HepG2 (cell line): ENCODE results near the gene TMEM131L. TPM values are rescaled to one million over a fixed set of nuclear protein-coding genes. Genes with fewer than 3 reads are reported as not detected.

ENCODE experiments used
- CHCHD3 ChIP-seq: sonication (generic); formaldehyde crosslinking; IDR thresholded peaks from 2 replicates; pipeline ENCODE4 v1.8.0; 2022; ENCODE audit warnings: mild to moderate bottlenecking, missing genetic modification reagents, moderate library complexity
- GATA4 ChIP-seq: sonication (generic); IDR thresholded peaks from 2 replicates; pipeline ENCODE4 v1.6.1; 2016; ENCODE audit warnings: antibody characterized with exemption, low read depth, borderline replicate concordance
- MAFG ChIP-seq: sonication (generic); formaldehyde crosslinking; IDR thresholded peaks from 2 replicates; pipeline ENCODE4 v1.5.1; 2020; ENCODE audit warnings: mild to moderate bottlenecking, missing genetic modification reagents
- MAZ ChIP-seq, 2 experiments: sonication (generic) in 1 of 2; formaldehyde crosslinking in 1 of 2; IDR thresholded peaks; 2 replicates each; pipeline versions ENCODE4 v1.5.0 to v1.6.1; 2012 to 2020; ENCODE audit warnings: low read depth in 2 of 2, mild to moderate bottlenecking in 2 of 2, borderline replicate concordance in 1 of 2, improper control_type of control experiment in 1 of 2, low read length in 1 of 2, missing genetic modification reagents in 1 of 2, moderate library complexity in 1 of 2
- MYPOP ChIP-seq: sonication (generic); formaldehyde crosslinking; IDR thresholded peaks from 2 replicates; pipeline ENCODE4 v1.8.1; 2023; ENCODE audit warnings: mild to moderate bottlenecking, moderate library complexity, missing genetic modification reagents
- SP1 ChIP-seq, 2 experiments: fragments of 450-650 bp in 1 of 2; sonication (generic) in 1 of 2; formaldehyde crosslinking in 1 of 2; IDR thresholded peaks; 2 replicates each; pipeline versions ENCODE4 v1.4.0 to v1.6.1; 2016 to 2020; ENCODE audit warnings: missing genetic modification reagents in 1 of 2
- ZFP82 ChIP-seq: sonication (generic); formaldehyde crosslinking; IDR thresholded peaks from 2 replicates; pipeline ENCODE4 v1.5.1; 2020; ENCODE audit warnings: mild to moderate bottlenecking, missing genetic modification reagents, borderline replicate concordance
- ZNF235 ChIP-seq: sonication (generic); formaldehyde crosslinking; IDR thresholded peaks from 2 replicates; pipeline ENCODE4 v1.8.1; 2023; ENCODE audit warnings: mild to moderate bottlenecking, missing genetic modification reagents, borderline replicate concordance
- ZNF598 ChIP-seq: sonication (generic); formaldehyde crosslinking; IDR thresholded peaks from 2 replicates; pipeline ENCODE4 v1.5.1; 2020; ENCODE audit warnings: mild to moderate bottlenecking, missing genetic modification reagents, borderline replicate concordance
- ZNF605 ChIP-seq: sonication (generic); formaldehyde crosslinking; IDR thresholded peaks from 2 replicates; pipeline ENCODE4 v1.8.0; 2022; ENCODE audit warnings: mild to moderate bottlenecking, missing genetic modification reagents
- ZNF788 ChIP-seq: sonication (generic); formaldehyde crosslinking; IDR thresholded peaks from 2 replicates; pipeline ENCODE4 v1.5.0; 2020; ENCODE audit warnings: mild to moderate bottlenecking, missing genetic modification reagents, borderline replicate concordance
- polyA plus RNA-seq, 8 experiments: library from polyadenylated mRNA; depleted of rRNA in 3 of 8; stranded (reverse) in 7 of 8; unstranded in 1 of 8; fragments of >200 nt; fragmentation: Illumina TruSeq in 4 of 8; extraction: Trizol in 4 of 8; gene quantifications; 2 replicates each; pipeline versions ENCODE4 v1.2.1 to v1.2.3, GENCODE V29; 2011 to 2016; ENCODE audit warnings: low read depth in 4 of 8, missing spikeins in 1 of 8, mixed read lengths in 1 of 8; ENCODE audit not compliant: insufficient read depth in 1 of 8
- total RNA-seq, 5 experiments: library from RNA; depleted of rRNA; stranded (reverse); fragments of >200 nt; fragmentation: Illumina TruSeq; extraction: Trizol; gene quantifications; 2 replicates each; pipeline ENCODE4 v1.2.3, GENCODE V29; 2016; ENCODE audit warnings: low read depth in 1 of 5
- TF ChIP-seq, protein P1 (sequence below): IDR thresholded peaks from 2 replicates; pipeline ENCODE4 v1.6.1; 2016
- TF ChIP-seq, protein P2 (sequence below): sonication (generic); formaldehyde crosslinking; IDR thresholded peaks from 2 replicates; pipeline ENCODE4 v1.4.0; 2020; ENCODE audit warnings: missing genetic modification reagents
- TF ChIP-seq, protein P3 (sequence below): sonication (generic); formaldehyde crosslinking; IDR thresholded peaks from 2 replicates; pipeline ENCODE4 v1.8.1; 2023; ENCODE audit warnings: mild to moderate bottlenecking, inconsistent platforms, moderate library complexity, missing genetic modification reagents, borderline replicate concordance
- TF ChIP-seq, protein P4 (sequence below): sonication (generic); formaldehyde crosslinking; IDR thresholded peaks from 2 replicates; pipeline ENCODE4 v1.5.0; 2020; ENCODE audit warnings: mild to moderate bottlenecking, missing genetic modification reagents

Gene TMEM131L
- total and polyA plus RNA-seq, 2 of the 13 experiments (the other 11 are each of a cell fraction or from before 2014, with no cell fraction given), result 2.2 to 4.5 TPM

DNA sequence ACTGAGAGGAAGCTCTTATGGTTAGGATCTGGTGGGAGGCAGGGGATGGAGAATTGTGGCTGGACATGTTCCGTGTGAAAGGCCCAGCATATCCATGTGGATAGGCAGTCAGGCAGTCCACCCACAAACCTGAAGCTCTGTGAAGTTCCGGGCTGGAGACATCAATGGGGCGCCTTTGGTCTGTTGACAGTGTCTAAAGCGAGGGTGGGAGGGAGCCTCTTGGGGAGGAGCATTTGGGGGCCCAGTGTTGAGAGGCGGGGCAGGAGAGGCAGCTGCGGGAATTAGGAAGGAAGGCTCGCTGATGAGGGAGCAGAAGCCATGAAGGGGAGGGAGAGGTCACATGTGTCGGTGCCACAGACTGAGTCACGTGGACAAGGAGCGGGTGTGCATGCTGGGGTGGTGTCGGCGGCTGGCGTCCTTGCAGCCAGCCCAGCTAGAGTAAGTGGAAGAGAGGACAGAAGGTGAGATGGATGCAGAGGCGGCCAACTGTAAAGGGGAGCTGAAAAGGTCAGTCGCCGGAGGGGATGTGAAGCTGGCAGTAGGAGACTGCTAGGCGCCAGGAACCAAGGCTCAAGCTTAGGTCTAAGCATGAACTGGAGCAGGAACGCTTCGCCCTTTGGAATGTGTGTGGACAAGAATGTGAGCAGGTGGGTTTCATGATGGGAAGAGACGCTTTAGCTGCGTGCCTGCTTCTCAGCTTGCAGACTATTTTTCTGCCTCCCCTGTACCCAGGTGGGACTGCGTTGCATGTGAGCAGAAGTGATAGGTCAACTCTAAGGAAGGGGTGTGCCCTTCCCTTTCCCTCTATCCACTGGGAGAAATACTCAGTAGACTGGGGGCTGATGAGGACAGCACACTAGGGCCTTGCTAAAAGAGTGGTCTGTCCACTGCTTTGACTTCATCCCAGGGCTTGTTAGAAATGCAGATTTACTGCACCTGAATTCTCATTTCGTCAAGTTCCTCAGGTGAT is 174.0 kb downstream of the TMEM131L start (continued):
- no peak for TF ChIP-seq ZFP82 (CRISPR knock-in tag)
- TF ChIP-seq, protein P1, sequence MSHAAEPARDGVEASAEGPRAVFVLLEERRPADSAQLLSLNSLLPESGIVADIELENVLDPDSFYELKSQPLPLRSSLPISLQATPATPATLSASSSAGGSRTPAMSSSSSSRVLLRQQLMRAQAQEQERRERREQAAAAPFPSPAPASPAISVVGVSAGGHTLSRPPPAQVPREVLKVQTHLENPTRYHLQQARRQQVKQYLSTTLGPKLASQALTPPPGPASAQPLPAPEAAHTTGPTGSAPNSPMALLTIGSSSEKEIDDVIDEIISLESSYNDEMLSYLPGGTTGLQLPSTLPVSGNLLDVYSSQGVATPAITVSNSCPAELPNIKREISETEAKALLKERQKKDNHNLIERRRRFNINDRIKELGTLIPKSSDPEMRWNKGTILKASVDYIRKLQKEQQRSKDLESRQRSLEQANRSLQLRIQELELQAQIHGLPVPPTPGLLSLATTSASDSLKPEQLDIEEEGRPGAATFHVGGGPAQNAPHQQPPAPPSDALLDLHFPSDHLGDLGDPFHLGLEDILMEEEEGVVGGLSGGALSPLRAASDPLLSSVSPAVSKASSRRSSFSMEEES, result peak; percentile 78
- no peak for TF ChIP-seq ZNF235 (CRISPR knock-in tag)
- TF ChIP-seq, protein P2, sequence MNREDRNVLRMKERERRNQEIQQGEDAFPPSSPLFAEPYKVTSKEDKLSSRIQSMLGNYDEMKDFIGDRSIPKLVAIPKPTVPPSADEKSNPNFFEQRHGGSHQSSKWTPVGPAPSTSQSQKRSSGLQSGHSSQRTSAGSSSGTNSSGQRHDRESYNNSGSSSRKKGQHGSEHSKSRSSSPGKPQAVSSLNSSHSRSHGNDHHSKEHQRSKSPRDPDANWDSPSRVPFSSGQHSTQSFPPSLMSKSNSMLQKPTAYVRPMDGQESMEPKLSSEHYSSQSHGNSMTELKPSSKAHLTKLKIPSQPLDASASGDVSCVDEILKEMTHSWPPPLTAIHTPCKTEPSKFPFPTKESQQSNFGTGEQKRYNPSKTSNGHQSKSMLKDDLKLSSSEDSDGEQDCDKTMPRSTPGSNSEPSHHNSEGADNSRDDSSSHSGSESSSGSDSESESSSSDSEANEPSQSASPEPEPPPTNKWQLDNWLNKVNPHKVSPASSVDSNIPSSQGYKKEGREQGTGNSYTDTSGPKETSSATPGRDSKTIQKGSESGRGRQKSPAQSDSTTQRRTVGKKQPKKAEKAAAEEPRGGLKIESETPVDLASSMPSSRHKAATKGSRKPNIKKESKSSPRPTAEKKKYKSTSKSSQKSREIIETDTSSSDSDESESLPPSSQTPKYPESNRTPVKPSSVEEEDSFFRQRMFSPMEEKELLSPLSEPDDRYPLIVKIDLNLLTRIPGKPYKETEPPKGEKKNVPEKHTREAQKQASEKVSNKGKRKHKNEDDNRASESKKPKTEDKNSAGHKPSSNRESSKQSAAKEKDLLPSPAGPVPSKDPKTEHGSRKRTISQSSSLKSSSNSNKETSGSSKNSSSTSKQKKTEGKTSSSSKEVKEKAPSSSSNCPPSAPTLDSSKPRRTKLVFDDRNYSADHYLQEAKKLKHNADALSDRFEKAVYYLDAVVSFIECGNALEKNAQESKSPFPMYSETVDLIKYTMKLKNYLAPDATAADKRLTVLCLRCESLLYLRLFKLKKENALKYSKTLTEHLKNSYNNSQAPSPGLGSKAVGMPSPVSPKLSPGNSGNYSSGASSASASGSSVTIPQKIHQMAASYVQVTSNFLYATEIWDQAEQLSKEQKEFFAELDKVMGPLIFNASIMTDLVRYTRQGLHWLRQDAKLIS (CRISPR knock-in tag), result no peak
- no peak for TF ChIP-seq GATA4
- TF ChIP-seq, protein P3, sequence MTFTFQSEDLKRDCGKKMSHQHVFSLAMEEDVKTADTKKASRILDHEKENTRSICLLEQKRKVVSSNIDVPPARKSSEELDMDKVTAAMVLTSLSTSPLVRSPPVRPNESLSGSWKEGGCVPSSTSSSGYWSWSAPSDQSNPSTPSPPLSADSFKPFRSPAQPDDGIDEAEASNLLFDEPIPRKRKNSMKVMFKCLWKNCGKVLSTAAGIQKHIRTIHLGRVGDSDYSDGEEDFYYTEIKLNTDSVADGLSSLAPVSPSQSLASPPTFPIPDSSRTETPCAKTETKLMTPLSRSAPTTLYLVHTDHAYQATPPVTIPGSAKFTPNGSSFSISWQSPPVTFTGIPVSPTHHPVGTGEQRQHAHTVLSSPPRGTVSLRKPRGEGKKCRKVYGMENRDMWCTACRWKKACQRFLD (CRISPR knock-in tag), result no peak
- no peak for TF ChIP-seq ZNF598
- no peak for TF ChIP-seq SP1 (IDR thresholded peaks at IDR 0.05)
- TF ChIP-seq SP1 (CRISPR knock-in tag; IDR thresholded peaks at IDR 0.05), result no peak
- TF ChIP-seq MAFG, result no peak
- 0 out of 2 replicates have a peak, but pooled peaks have one; percentile 47 for TF ChIP-seq ZNF605 (CRISPR knock-in tag)
- no peak for TF ChIP-seq MYPOP
- peak; percentile 54; the same call in 1 of the 2 replicates for TF ChIP-seq ZNF788 (CRISPR knock-in tag)
- no peak for TF ChIP-seq MAZ (IDR thresholded peaks at IDR 0.05; ENCODE audit: borderline replicate concordance, low read depth, low read length)
- 0 out of 2 replicates have a peak, but pooled peaks have one; percentile 36 for TF ChIP-seq MAZ (CRISPR knock-in tag; IDR thresholded peaks at IDR 0.05; ENCODE audit: low read depth)
- 0 out of 2 replicates have a peak, but pooled peaks have one; percentile 54 for TF ChIP-seq CHCHD3 (CRISPR knock-in tag)
- TF ChIP-seq, protein P4, sequence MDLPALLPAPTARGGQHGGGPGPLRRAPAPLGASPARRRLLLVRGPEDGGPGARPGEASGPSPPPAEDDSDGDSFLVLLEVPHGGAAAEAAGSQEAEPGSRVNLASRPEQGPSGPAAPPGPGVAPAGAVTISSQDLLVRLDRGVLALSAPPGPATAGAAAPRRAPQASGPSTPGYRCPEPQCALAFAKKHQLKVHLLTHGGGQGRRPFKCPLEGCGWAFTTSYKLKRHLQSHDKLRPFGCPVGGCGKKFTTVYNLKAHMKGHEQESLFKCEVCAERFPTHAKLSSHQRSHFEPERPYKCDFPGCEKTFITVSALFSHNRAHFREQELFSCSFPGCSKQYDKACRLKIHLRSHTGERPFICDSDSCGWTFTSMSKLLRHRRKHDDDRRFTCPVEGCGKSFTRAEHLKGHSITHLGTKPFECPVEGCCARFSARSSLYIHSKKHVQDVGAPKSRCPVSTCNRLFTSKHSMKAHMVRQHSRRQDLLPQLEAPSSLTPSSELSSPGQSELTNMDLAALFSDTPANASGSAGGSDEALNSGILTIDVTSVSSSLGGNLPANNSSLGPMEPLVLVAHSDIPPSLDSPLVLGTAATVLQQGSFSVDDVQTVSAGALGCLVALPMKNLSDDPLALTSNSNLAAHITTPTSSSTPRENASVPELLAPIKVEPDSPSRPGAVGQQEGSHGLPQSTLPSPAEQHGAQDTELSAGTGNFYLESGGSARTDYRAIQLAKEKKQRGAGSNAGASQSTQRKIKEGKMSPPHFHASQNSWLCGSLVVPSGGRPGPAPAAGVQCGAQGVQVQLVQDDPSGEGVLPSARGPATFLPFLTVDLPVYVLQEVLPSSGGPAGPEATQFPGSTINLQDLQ (CRISPR knock-in tag), result no peak
